ENCODE data around the gene ADGRL3. TPM values are rescaled to one million over a fixed set of nuclear protein-coding genes. Genes with fewer than 3 reads are reported as not detected.

Gene ADGRL3
- total RNA-seq, 4 donors from 2014 or later: 0.19 to 7.8 (median 1.3) TPM

- H3K27ac ChIP-seq: no peak overlapping the region
- TF ChIP-seq, protein P1, sequence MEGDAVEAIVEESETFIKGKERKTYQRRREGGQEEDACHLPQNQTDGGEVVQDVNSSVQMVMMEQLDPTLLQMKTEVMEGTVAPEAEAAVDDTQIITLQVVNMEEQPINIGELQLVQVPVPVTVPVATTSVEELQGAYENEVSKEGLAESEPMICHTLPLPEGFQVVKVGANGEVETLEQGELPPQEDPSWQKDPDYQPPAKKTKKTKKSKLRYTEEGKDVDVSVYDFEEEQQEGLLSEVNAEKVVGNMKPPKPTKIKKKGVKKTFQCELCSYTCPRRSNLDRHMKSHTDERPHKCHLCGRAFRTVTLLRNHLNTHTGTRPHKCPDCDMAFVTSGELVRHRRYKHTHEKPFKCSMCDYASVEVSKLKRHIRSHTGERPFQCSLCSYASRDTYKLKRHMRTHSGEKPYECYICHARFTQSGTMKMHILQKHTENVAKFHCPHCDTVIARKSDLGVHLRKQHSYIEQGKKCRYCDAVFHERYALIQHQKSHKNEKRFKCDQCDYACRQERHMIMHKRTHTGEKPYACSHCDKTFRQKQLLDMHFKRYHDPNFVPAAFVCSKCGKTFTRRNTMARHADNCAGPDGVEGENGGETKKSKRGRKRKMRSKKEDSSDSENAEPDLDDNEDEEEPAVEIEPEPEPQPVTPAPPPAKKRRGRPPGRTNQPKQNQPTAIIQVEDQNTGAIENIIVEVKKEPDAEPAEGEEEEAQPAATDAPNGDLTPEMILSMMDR (IDR thresholded peaks at IDR 0.05): no peak
- no peaks in the 10 kb centered on the region for H3K9me3 ChIP-seq
- H3K36me3 ChIP-seq: no peaks in the 10 kb centered on the region
- H3K4me1 ChIP-seq: no peaks in the 10 kb centered on the region
- intact Hi-C loops (cut with DNase I): no loop called here
- no peak overlapping the region for H3K4me3 ChIP-seq
- DNase-seq: no peak
- no peaks in the 10 kb centered on the region for H3K27me3 ChIP-seq
These were observed 405.9 kb downstream of the ADGRL3 start for GRCh38 chr4:61605984-61606383.

- H3K27ac ChIP-seq: no peak overlapping the region
- no peaks in the 10 kb centered on the region for H3K36me3 ChIP-seq
- intact Hi-C loops (cut with DNase I): no loop called here
- H3K9me3 ChIP-seq: no peaks in the 10 kb centered on the region
- no peaks in the 10 kb centered on the region for H3K27me3 ChIP-seq
- no peaks in the 10 kb centered on the region for H3K4me1 ChIP-seq
- TF ChIP-seq POLR2A (IDR thresholded peaks at IDR 0.05): no peak
- TF ChIP-seq, protein P1 (IDR thresholded peaks at IDR 0.05): no peak
- no peak overlapping the region for H3K4me3 ChIP-seq
- DNase-seq: no peak
These were observed 414.1 kb downstream of the ADGRL3 start for GRCh38 chr4:61614231-61614630.

DNA sequence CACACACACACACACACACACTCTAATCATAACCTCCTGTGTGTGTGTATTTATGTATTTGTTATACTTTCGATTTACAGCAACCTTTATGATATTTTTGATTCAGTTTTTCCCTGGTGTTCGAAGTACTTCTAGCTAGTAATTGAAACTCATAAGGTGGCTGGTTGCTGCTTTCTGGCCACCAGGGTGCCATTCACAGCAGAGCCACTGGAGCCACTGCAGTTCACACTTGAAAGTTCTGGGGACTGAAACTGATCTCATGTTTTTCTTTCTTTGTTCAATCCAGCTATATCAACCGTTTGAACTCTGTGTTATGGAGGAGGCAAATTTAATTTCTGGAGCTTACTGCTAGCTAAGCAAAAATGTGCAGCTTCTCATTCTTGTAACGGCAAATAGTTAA, 419.4 kb downstream of the ADGRL3 start:
- 65% methylated on average over 4 of the region's 4 CpGs for WGBS, 2 donors
- DNase-seq: no peak
- no peak overlapping the region for H3K27ac ChIP-seq
- no peaks in the 10 kb centered on the region for H3K36me3 ChIP-seq
- TF ChIP-seq, protein P1 (IDR thresholded peaks at IDR 0.05): no peak
- TF ChIP-seq POLR2A (IDR thresholded peaks at IDR 0.05): no peak
- no peaks in the 10 kb centered on the region for H3K27me3 ChIP-seq
- H3K9me3 ChIP-seq: no peaks in the 10 kb centered on the region
- intact Hi-C loops (cut with DNase I): no loop called here
- no peaks in the 10 kb centered on the region for H3K4me1 ChIP-seq
- H3K4me3 ChIP-seq: no peak overlapping the region

DNA sequence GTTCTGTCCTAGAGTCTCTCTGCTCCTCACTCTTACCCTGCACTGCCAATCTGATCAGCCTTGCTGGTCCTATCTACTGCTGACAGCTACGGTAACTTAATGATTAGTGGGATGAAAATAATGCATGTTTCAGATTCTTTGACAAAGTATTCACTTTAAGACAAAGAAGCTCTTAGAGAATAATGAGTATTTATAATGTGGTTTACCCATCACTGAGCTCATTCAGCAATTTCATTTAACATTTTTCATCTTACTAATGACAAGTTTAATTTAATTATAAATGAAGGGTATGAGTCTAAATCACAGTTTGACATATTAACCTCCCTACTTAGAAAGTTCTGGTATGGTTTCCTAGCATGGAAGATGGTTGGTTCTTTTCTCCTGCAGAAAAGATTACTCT, 428.2 kb downstream of the ADGRL3 start:
- H3K36me3 ChIP-seq: no peaks in the 10 kb centered on the region
- 65 to 88% methylated on average over 1 of the region's 1 CpG for WGBS, 2 donors
- intact Hi-C loops (cut with DNase I): no loop called here
- no peaks in the 10 kb centered on the region for H3K27me3 ChIP-seq
- no peak overlapping the region for H3K4me3 ChIP-seq
- H3K4me1 ChIP-seq: no peaks in the 10 kb centered on the region
- no peaks in the 10 kb centered on the region for H3K9me3 ChIP-seq
- no peak for DNase-seq
- TF ChIP-seq POLR2A (IDR thresholded peaks at IDR 0.05): no peak
- TF ChIP-seq, protein P1 (IDR thresholded peaks at IDR 0.05): no peak
- H3K27ac ChIP-seq: no peak overlapping the region

GRCh38 chr4:61628727-61629126, 428.6 kb downstream of the ADGRL3 start:
- WGBS, 2 donors: 70 to 82% methylated on average over 1 of the region's 1 CpG
- intact Hi-C loops (cut with DNase I): no loop called here
- Histone ChIP-seq H3K36me3 (no peaks in the 10 kb centered on the region), H3K9me3 (no peaks in the 10 kb centered on the region), H3K27ac (no peak overlapping the region), H3K4me1 (no peaks in the 10 kb centered on the region), H3K4me3 (no peak overlapping the region), H3K27me3 (no peaks in the 10 kb centered on the region)
- TF ChIP-seq, protein P1 (IDR thresholded peaks at IDR 0.05): no peak
- no peak for TF ChIP-seq POLR2A (IDR thresholded peaks at IDR 0.05)
- DNase-seq: no peak
